HepG2 (cell line): ENCODE results near the gene TBC1D2B. TPM values are rescaled to one million over a fixed set of nuclear protein-coding genes. Genes with fewer than 3 reads are reported as not detected.
"Not testable (repeated sequence)": the region's sequence is repeated elsewhere in the genome, so short reads cannot be mapped to it uniquely, and the experiment has no call there.

Source experiments
- ATAC-seq: fragments of 200-7000 bp; cut with Tn5 transposase; 3 replicates; pipeline ENCODE4 v1.9.1; 2020; ENCODE audit warnings: mild to moderate bottlenecking, moderate library complexity
- BruUV-seq: library from RNA; stranded (reverse); fragments of 400-500 nt; replicated peaks from 2 replicates; lab custom pipeline; 2021; lab: Mats Ljungman, UMichigan
- CTCF ChIA-PET: fragments of 300-600 bp; formaldehyde crosslinking; extraction: SDS; loops from one replicate; lab custom pipeline; 2021; ENCODE audit warnings: low total read pairs, inconsistent platforms, low intra/inter-chr PET ratio; lab: Yijun Ruan, JAX
- POLR2A ChIA-PET: fragments of 350-600 bp; sonication (Branson Sonifier 250); formaldehyde crosslinking; loops from one replicate; lab custom pipeline; 2020; ENCODE audit warnings: antibody characterized with exemption, inconsistent platforms; lab: Yijun Ruan, JAX
- DNase-seq: peaks from one replicate; pipeline ENCODE4 v3.0.0-alpha.2; 2015; ENCODE audit warnings: low spot score
- FAIRE-seq: peaks from 3 replicates; lab custom pipeline; 2011; peaks lifted over from hg19 to GRCh38; lab: Jason Lieb, UNC
- H2AFZ ChIP-seq: one replicate; pipeline ENCODE4 v1.6.1; 2011; ENCODE audit warnings: low read length, inconsistent platforms
- H3K27ac ChIP-seq: fragments of 300-600 bp; 3 replicates; pipeline ENCODE4 v1.8.0; 2011; ENCODE audit warnings: mixed run types, mild to moderate bottlenecking, mixed read lengths, low read length, inconsistent platforms; ENCODE audit not compliant: insufficient read depth; ENCODE audit errors: extremely low read length
- H3K27me3 ChIP-seq, 2 experiments: fragments of 200-600 bp in 1 of 2; 2 replicates in 1 of 2; 3 replicates in 1 of 2; pipeline versions ENCODE4 v1.6.0 to v1.8.0; 2011; ENCODE audit warnings: low read length in 2 of 2, mild to moderate bottlenecking in 2 of 2, moderate library complexity in 2 of 2, inconsistent platforms in 1 of 2; ENCODE audit not compliant: insufficient read depth in 2 of 2, control insufficient read depth in 1 of 2
- H3K36me3 ChIP-seq, 2 experiments: fragments of 200-600 bp in 1 of 2; replicated peaks in 1 of 2; 2 replicates in 1 of 2; 3 replicates in 1 of 2; pipeline versions ENCODE4 v1.5.1 to v1.8.0; 2011; ENCODE audit warnings: low read length in 2 of 2, inconsistent platforms in 1 of 2; ENCODE audit not compliant: insufficient read depth in 2 of 2, control insufficient read depth in 1 of 2
- H3K4me1 ChIP-seq: 2 replicates; pipeline ENCODE4 v1.5.1; 2012; ENCODE audit warnings: low read length, inconsistent platforms; ENCODE audit not compliant: insufficient read depth
- H3K4me2 ChIP-seq: 2 replicates; pipeline ENCODE4 v1.6.0; 2011; ENCODE audit warnings: low read depth, low read length, inconsistent platforms
- H3K4me3 ChIP-seq, 3 experiments: fragments of 200-600 bp in 1 of 3; sonication (generic), shearing (Covaris generic) in 1 of 3; replicated peaks in 1 of 3; 2 replicates each; pipeline ENCODE4 v1.5.1; 2011 to 2016; ENCODE audit warnings: low read length in 3 of 3, inconsistent platforms in 2 of 3, low read depth in 2 of 3, mild to moderate bottlenecking in 2 of 3, control low read depth in 1 of 3, mixed read lengths in 1 of 3; ENCODE audit not compliant: insufficient read depth in 1 of 3
- H3K79me2 ChIP-seq: one replicate; pipeline ENCODE4 v1.6.1; 2011; ENCODE audit warnings: low read length, inconsistent platforms; ENCODE audit not compliant: insufficient read depth
- H3K9ac ChIP-seq: 2 replicates; pipeline ENCODE4 v1.6.0; 2011; ENCODE audit warnings: mild to moderate bottlenecking, low read depth, low read length, inconsistent platforms; ENCODE audit not compliant: insufficient read depth
- H3K9me3 ChIP-seq: 2 replicates; pipeline ENCODE4 v1.5.1; 2012; ENCODE audit warnings: mild to moderate bottlenecking, low read length
- H4K20me1 ChIP-seq: 2 replicates; pipeline ENCODE4 v1.6.0; 2011; ENCODE audit warnings: inconsistent platforms, mild to moderate bottlenecking, low read length, moderate library complexity; ENCODE audit not compliant: insufficient read depth
- CEBPG ChIP-seq: IDR thresholded peaks from 2 replicates; pipeline ENCODE4 v1.6.1; 2016
- HNF4G ChIP-seq, 2 experiments: sonication (generic) in 1 of 2; formaldehyde crosslinking in 1 of 2; IDR thresholded peaks; 2 replicates each; pipeline versions ENCODE4 v1.4.0 to v1.6.1; 2011 to 2020; ENCODE audit warnings: borderline replicate concordance in 2 of 2, low read depth in 2 of 2, mild to moderate bottlenecking in 2 of 2, low read length in 1 of 2, missing genetic modification reagents in 1 of 2, moderate library complexity in 1 of 2
- HNRNPL ChIP-seq: fragments of 200-400 bp; formaldehyde crosslinking; IDR thresholded peaks from 2 replicates; pipeline ENCODE4 v1.6.1; 2017; ENCODE audit warnings: mild to moderate bottlenecking, low read depth, low read length
- NCOA2 ChIP-seq: sonication (generic); formaldehyde crosslinking; IDR thresholded peaks from 2 replicates; pipeline ENCODE4 v1.8.0; 2022; ENCODE audit warnings: inconsistent platforms
- PCBP1 ChIP-seq: fragments of 200-400 bp; formaldehyde crosslinking; IDR thresholded peaks from 2 replicates; pipeline ENCODE4 v1.6.1; 2017; ENCODE audit warnings: mild to moderate bottlenecking, low read depth, low read length, borderline replicate concordance
- SRSF1 ChIP-seq: fragments of 200-400 bp; formaldehyde crosslinking; optimal IDR thresholded peaks from 2 replicates; pipeline ENCODE3; 2017; ENCODE audit warnings: mild to moderate bottlenecking, low read depth, low read length, moderate library complexity
- ZBTB21 ChIP-seq: sonication (generic); formaldehyde crosslinking; IDR thresholded peaks from 2 replicates; pipeline ENCODE4 v1.4.0; 2020; ENCODE audit warnings: missing genetic modification reagents
- ZBTB42 ChIP-seq: sonication (generic); formaldehyde crosslinking; IDR thresholded peaks from 2 replicates; pipeline ENCODE4 v1.5.0; 2020; ENCODE audit warnings: mild to moderate bottlenecking, missing genetic modification reagents
- ZFX ChIP-seq: sonication (generic); formaldehyde crosslinking; IDR thresholded peaks from 2 replicates; pipeline ENCODE4 v1.4.0; 2020; ENCODE audit warnings: mild to moderate bottlenecking, low read depth, missing genetic modification reagents, moderate library complexity
- ZFY ChIP-seq: sonication (generic); formaldehyde crosslinking; IDR thresholded peaks from 2 replicates; pipeline ENCODE4 v1.4.0; 2020; ENCODE audit warnings: missing genetic modification reagents
- ZNF263 ChIP-seq: sonication (generic); formaldehyde crosslinking; IDR thresholded peaks from 2 replicates; pipeline ENCODE4 v1.4.0; 2020; ENCODE audit warnings: missing genetic modification reagents
- WGBS: methylation state at CpG from one replicate; pipeline ENCODE4 v1.1.6; 2017; ENCODE audit warnings: low lambda C conversion rate; 5-methylcytosine and 5-hydroxymethylcytosine counted together
- in situ Hi-C: cut with HindIII; loops from 2 replicates; pipeline ENCODE4 v1.10.0; 2017; ENCODE audit warnings: low pct_unique_long_range_greater_than_20kb; ENCODE audit not compliant: extremely low pct_ligation_motif_present
- intact Hi-C: fragments of 100-400 bp; cut with micrococcal nuclease; formaldehyde crosslinking; loops from one replicate; pipeline ENCODE4 v1.10.0; 2022; ENCODE audit not compliant: unreplicated experiment
- polyA plus RNA-seq, 8 experiments: library from polyadenylated mRNA; depleted of rRNA in 3 of 8; stranded (reverse) in 7 of 8; unstranded in 1 of 8; fragments of >200 nt; fragmentation: Illumina TruSeq in 4 of 8; extraction: Trizol in 4 of 8; gene quantifications; 2 replicates each; pipeline versions ENCODE4 v1.2.1 to v1.2.3, GENCODE V29; 2011 to 2016; ENCODE audit warnings: low read depth in 4 of 8, missing spikeins in 1 of 8, mixed read lengths in 1 of 8; ENCODE audit not compliant: insufficient read depth in 1 of 8
- total RNA-seq, 5 experiments: library from RNA; depleted of rRNA; stranded (reverse); fragments of >200 nt; fragmentation: Illumina TruSeq; extraction: Trizol; gene quantifications; 2 replicates each; pipeline ENCODE4 v1.2.3, GENCODE V29; 2016; ENCODE audit warnings: low read depth in 1 of 5
- TF ChIP-seq, protein P1 (sequence below): sonication (generic); formaldehyde crosslinking; IDR thresholded peaks from 2 replicates; pipeline ENCODE4 v1.4.0; 2020; ENCODE audit warnings: mild to moderate bottlenecking, missing genetic modification reagents

The TBC1D2B gene
- total and polyA plus RNA-seq, 2 of the 13 experiments (the other 11 are each of a cell fraction or from before 2014, with no cell fraction given), result 10.1 to 14.4 TPM

DNA sequence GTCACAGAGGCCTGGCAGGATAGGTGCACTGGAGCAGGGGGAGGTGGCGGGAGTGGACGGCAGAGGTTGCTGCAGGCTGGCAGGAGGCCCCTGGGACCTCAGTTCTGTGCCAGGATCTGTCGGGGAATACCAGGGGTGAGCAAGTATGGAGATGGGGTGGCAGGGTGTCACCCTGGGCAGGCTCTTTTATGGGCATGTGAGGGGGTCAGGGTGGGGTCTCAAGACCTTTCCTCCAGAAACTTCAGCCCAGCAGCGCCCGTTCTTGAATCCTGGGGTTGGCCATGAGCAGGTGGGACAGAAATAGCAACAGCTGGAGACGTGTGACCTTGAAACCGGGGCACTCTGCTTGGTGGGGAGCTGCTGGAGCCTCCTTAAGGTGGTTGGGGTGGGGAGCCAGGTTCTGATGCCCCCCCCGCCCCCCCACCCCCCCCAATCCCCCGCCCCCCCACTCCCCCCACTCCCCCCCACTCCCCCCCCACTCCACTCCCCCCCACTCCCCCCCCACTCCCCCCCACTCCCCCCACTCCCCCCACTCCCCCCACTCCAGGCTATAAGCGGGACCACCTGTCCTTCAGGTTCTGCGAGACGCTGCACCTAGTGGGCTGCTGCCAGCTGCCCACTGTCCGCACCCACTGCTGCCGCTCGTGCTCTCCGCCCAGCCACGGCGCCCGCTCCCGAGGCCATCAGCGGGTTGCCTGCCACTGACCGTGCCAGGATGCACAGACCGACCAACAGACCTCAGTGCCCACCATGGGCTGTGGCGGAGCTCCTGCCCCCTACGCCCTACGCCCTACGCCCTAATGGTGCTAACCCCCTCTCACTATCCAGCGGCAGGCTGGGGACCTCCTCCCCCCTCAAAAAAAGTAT is 84.9 kb downstream of the TBC1D2B start:
- peak; percentile 3; the same call in 2 of the 3 replicates for ATAC-seq
- Histone ChIP-seq H3K4me2 (0 out of 2 replicates have a peak overlapping the region, but pooled peaks have one; percentile 12), H3K79me2 (no peaks in the 10 kb centered on the region), H3K9me3 (no peaks in the 10 kb centered on the region), H3K27me3 (0 out of 5 replicates have a peak, but pooled peaks cover 2 to 8% of the 10 kb centered on the region in 2 experiments)
- no peak for DNase-seq
- 0 out of 2 replicates have a peak, but pooled peaks have one; percentile 38 for TF ChIP-seq PCBP1
- no peak for TF ChIP-seq CEBPG
- no peak for TF ChIP-seq SRSF1
- 0 out of 2 replicates have a peak, but pooled peaks have one; percentile 28 for TF ChIP-seq HNRNPL
- TF ChIP-seq NCOA2 (CRISPR knock-in tag), result no peak
- TF ChIP-seq ZBTB21 (CRISPR knock-in tag), result no peak
- TF ChIP-seq, all 625 proteins: peak for 2
- Histone ChIP-seq H3K9ac (no peak overlapping the region), H3K4me3 (no peak overlapping the region), H3K4me1 (peaks cover 28% of the 10 kb centered on the region), H3K36me3 (peaks cover 0 to 3% of the 10 kb centered on the region in 2 experiments; a peak in 1 of 5 replicates), H2AFZ (no peak overlapping the region), H3K27ac (peak overlapping the region; percentile 22), H4K20me1 (no peaks in the 10 kb centered on the region)
- in situ Hi-C loops (no loop called here), intact Hi-C loops (loop anchor here (2.0 kb wide), 1 partner anchor 26 kb away; no protein-coding TSS in a partner anchor)
- ChIA-PET CTCF (no interaction called here), POLR2A (no interaction called here)
- BruUV-seq, result no TSS peak
- 91% methylated on average over 21 of the region's 28 CpGs for WGBS
- FAIRE-seq, result no peak

DNA sequence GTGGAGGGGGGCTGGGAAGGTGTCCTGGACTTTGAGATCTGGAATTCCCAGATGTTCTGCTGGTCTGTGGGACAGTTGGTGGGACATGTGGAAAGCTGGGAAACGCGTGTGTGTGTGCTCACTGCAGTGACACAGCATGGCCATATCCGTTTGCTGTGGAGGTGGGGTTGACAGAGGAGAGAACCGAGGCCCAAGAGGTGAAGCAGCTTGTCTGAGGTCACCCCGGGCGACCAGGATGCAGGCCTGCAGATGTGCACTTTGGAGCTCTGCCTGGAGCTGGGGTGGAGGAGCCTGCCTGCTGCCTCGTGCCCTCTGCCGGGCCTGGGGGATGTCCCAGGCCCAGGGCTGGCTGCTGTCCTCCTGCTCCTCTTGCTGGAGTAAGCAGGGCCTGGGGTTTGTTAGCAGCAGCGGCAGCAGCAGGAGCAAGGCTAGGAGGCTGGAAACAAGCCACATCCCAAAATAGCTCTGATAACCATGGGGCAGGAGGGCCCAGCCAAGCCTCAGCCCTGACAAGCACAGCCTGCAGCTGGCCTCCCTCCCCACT is 85.8 kb downstream of the TBC1D2B start:
- WGBS, result no CpG with 5 or more reads among the region's 9 CpGs
- in situ Hi-C loops; CTCF ChIA-PET; TF ChIP-seq HNF4G (IDR thresholded peaks at IDR 0.05; ENCODE audit: borderline replicate concordance, low read depth, low read length): not testable (repeated sequence)
- TF ChIP-seq ZFX (CRISPR knock-in tag) (peak; percentile 74), HNF4G (CRISPR knock-in tag; IDR thresholded peaks at IDR 0.05; ENCODE audit: borderline replicate concordance, low read depth) (0 out of 2 replicates have a peak, but pooled peaks have one; percentile 35), ZNF263 (CRISPR knock-in tag) (peak; percentile 23; the same call in 1 of the 2 replicates), ZBTB42 (peak; percentile 86; the same call in 1 of the 2 replicates), ZFY (CRISPR knock-in tag) (peak; percentile 67; the same call in 1 of the 2 replicates)
- TF ChIP-seq, protein P1, sequence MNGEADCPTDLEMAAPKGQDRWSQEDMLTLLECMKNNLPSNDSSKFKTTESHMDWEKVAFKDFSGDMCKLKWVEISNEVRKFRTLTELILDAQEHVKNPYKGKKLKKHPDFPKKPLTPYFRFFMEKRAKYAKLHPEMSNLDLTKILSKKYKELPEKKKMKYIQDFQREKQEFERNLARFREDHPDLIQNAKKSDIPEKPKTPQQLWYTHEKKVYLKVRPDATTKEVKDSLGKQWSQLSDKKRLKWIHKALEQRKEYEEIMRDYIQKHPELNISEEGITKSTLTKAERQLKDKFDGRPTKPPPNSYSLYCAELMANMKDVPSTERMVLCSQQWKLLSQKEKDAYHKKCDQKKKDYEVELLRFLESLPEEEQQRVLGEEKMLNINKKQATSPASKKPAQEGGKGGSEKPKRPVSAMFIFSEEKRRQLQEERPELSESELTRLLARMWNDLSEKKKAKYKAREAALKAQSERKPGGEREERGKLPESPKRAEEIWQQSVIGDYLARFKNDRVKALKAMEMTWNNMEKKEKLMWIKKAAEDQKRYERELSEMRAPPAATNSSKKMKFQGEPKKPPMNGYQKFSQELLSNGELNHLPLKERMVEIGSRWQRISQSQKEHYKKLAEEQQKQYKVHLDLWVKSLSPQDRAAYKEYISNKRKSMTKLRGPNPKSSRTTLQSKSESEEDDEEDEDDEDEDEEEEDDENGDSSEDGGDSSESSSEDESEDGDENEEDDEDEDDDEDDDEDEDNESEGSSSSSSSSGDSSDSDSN (CRISPR knock-in tag), result peak; percentile 80

More for the DNA sequence above, 85.8 kb downstream of the TBC1D2B start:
- Histone ChIP-seq H3K4me3 (0 out of 6 replicates have a peak overlapping the region, but pooled peaks of 1 of the 3 experiments have one; percentile 1), H3K4me1 (peaks cover 28% of the 10 kb centered on the region), H3K27ac (peak overlapping the region; percentile 22), H3K4me2 (peak overlapping the region; percentile 52)
- BruUV-seq, H2AFZ ChIP-seq, H3K79me2 ChIP-seq, POLR2A ChIA-PET, H4K20me1 ChIP-seq, H3K9ac ChIP-seq, H3K9me3 ChIP-seq, H3K27me3 ChIP-seq, FAIRE-seq, H3K36me3 ChIP-seq: not testable (repeated sequence)
- ATAC-seq (peak; percentile 63), DNase-seq (peak; percentile 48)
- intact Hi-C loops, result loop anchor here (2.0 kb wide), 1 partner anchor 25 kb away; no protein-coding TSS in a partner anchor
